Transverse colon (tissue), 3 donors: Measurements from ENCODE around the gene UNC5A.

Experiments used
- POLR2A ChIP-seq: fragments of 450-650 bp; IDR thresholded peaks from one replicate; pipeline ENCODE4 v1.6.1; 2016; ENCODE audit warnings: antibody characterized with exemption, mild to moderate bottlenecking, moderate library complexity
- POLR2AphosphoS5 ChIP-seq, 3 donors: sonication (generic); formaldehyde crosslinking; IDR thresholded peaks; one replicate each; pipeline ENCODE4 v1.6.1; 2016; ENCODE audit warnings: antibody characterized with exemption in 3 of 3

DNA sequence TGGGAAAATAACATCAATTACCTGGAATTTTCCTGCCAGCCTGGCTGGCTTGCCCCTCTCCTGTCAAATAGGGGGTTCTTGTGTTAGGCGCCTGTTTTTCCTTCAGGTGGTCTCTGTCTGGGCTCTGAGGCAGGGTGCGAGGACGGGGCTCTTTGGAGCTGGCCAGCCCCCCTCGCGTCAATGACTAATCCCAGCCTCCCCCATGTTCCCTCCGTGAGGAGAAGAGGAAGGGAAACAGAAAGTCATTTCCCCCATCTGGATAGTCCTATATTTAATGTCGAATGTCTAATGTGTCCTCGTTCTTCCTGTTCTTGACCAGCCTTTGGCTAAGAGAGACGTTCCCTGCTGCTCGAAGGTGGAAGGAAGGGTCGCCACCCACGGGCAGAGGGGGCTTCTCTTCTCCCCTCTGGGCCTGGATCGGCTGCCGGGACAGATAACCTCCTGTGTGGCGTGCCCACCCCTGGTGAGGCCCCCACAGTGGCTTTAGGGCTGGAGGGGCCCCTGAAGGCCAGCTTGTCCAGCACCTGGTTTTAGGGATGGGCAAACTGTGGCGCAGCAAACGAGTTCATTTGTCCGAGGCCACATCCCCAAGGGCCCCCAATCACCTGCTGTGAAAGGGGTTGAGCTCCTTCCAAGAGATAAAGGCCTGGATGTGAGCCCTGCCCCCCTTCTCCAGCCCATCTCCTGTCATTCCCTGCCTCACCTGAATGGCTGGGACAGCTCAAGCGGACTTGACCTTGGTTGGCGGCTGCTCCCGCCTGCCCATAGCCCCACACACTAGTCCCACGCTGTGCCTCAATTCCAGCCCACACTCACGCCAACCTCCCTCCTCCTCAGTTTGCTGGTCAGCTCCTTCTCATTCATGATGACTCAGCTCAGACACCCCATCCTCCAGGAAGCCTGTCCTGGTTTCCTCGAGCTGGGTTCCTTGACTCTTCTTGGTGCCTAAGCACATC, 35.9 kb upstream of the UNC5A start:
- no peak for TF ChIP-seq POLR2AphosphoS5 (IDR thresholded peaks at IDR 0.05)
- no peak for TF ChIP-seq POLR2A
